ENCODE data around the gene BEND5.

Gene BEND5

GRCh38 chr1:48718116-48718630 is 58.5 kb downstream of the BEND5 start:
- no peak for DNase-seq

- DNase-seq, result no peak
Observed at GRCh38 chr1:48717082-48717481, 59.6 kb downstream of the BEND5 start.

- no peak for DNase-seq
Observed at GRCh38 chr1:48715921-48716320, 60.8 kb downstream of the BEND5 start.

- no peak for DNase-seq
Observed at GRCh38 chr1:48710915-48711314, 65.8 kb downstream of the BEND5 start.

GRCh38 chr1:48710318-48710717 is 66.4 kb downstream of the BEND5 start:
- no peak for DNase-seq

- no peak for DNase-seq
Observed at GRCh38 chr1:48704736-48705135, 72.0 kb downstream of the BEND5 start.

GRCh38 chr1:48701445-48701844 is 75.2 kb downstream of the BEND5 start:
- no peak for DNase-seq

GRCh38 chr1:48697066-48697707 is 79.5 kb downstream of the BEND5 start:
- peak; percentile 21 for DNase-seq

- no peak for DNase-seq
Observed at GRCh38 chr1:48695161-48695560, 81.5 kb downstream of the BEND5 start.

GRCh38 chr1:48693674-48694320 is 82.9 kb downstream of the BEND5 start:
- DNase-seq, result no peak

GRCh38 chr1:48693180-48693579 is 83.5 kb downstream of the BEND5 start:
- DNase-seq, result no peak

- DNase-seq, result no peak
Observed at GRCh38 chr1:48692235-48692634, 84.5 kb downstream of the BEND5 start.

GRCh38 chr1:48691429-48692001 is 85.2 kb downstream of the BEND5 start:
- no peak for DNase-seq

GRCh38 chr1:48688102-48688760 is 88.5 kb downstream of the BEND5 start:
- no peak for DNase-seq

GRCh38 chr1:48687282-48688045 is 89.2 kb downstream of the BEND5 start:
- no peak for DNase-seq

- DNase-seq, result no peak
Observed at GRCh38 chr1:48686159-48686558, 90.5 kb downstream of the BEND5 start.

GRCh38 chr1:48684381-48684780 is 92.3 kb downstream of the BEND5 start:
- DNase-seq, result no peak

- DNase-seq, result no peak
Observed at GRCh38 chr1:48683839-48684238, 92.9 kb downstream of the BEND5 start.

- DNase-seq, result no peak
Observed at GRCh38 chr1:48681476-48682305, 95.0 kb downstream of the BEND5 start.

GRCh38 chr1:48680411-48681035 is 96.2 kb downstream of the BEND5 start:
- no peak for DNase-seq

- DNase-seq, result no peak
Observed at GRCh38 chr1:48679859-48680258, 96.8 kb downstream of the BEND5 start.
